ENCODE results near the gene ISLR2.
"Not testable (repeated sequence)": the region's sequence is repeated elsewhere in the genome, so short reads cannot be mapped to it uniquely, and the experiment has no call there.

The ISLR2 gene

GRCh38 chr15:74158855-74159650 is 28.7 kb downstream of the ISLR2 start:
- no peak for DNase-seq

- no peak for DNase-seq
These were observed 29.4 kb downstream of the ISLR2 start for GRCh38 chr15:74159773-74160172.

GRCh38 chr15:74160390-74160789 is 30.0 kb downstream of the ISLR2 start:
- not testable (repeated sequence) for DNase-seq

GRCh38 chr15:74162195-74162536 is 31.8 kb downstream of the ISLR2 start:
- not testable (repeated sequence) for DNase-seq

- DNase-seq = no peak
These were observed 35.1 kb downstream of the ISLR2 start for GRCh38 chr15:74165461-74165860.

- DNase-seq = no peak
These were observed 37.5 kb downstream of the ISLR2 start for GRCh38 chr15:74167891-74168331.

- no peak for DNase-seq
These were observed 38.3 kb downstream of the ISLR2 start for GRCh38 chr15:74168711-74169126.

GRCh38 chr15:74170071-74170844 is 39.9 kb downstream of the ISLR2 start:
- DNase-seq = no peak

- DNase-seq = no peak
These were observed 40.6 kb downstream of the ISLR2 start for GRCh38 chr15:74170875-74171578.

GRCh38 chr15:74171965-74172541 is 41.7 kb downstream of the ISLR2 start:
- DNase-seq = no peak

GRCh38 chr15:74172701-74173379 is 42.5 kb downstream of the ISLR2 start:
- no peak for DNase-seq

GRCh38 chr15:74173380-74174218 is 43.2 kb downstream of the ISLR2 start, which contains the start of gene ISLR:
Gene ISLR (plus strand): TSS chr15:74173710. CDS start chr15:74174859, 1,149 bp downstream.
- DNase-seq = no peak

GRCh38 chr15:74174219-74174957 is 44.0 kb downstream of the ISLR2 start:
- DNase-seq = no peak

GRCh38 chr15:74174958-74175253 is 44.5 kb downstream of the ISLR2 start:
- no peak for DNase-seq

GRCh38 chr15:74175271-74176191 is 45.1 kb downstream of the ISLR2 start:
- no peak for DNase-seq

GRCh38 chr15:74176262-74177214 is 46.2 kb downstream of the ISLR2 start:
- DNase-seq = no peak

GRCh38 chr15:74178326-74179100 is 48.1 kb downstream of the ISLR2 start:
- no peak for DNase-seq

Measured in GDM1 (cell line).